ENCODE data around the gene STRA6. TPM values are rescaled to one million over a fixed set of nuclear protein-coding genes. Genes with fewer than 3 reads are reported as not detected.

The STRA6 gene
- total RNA-seq, 4 donors from 2014 or later = 0.12 TPM; not detected in 3

DNA sequence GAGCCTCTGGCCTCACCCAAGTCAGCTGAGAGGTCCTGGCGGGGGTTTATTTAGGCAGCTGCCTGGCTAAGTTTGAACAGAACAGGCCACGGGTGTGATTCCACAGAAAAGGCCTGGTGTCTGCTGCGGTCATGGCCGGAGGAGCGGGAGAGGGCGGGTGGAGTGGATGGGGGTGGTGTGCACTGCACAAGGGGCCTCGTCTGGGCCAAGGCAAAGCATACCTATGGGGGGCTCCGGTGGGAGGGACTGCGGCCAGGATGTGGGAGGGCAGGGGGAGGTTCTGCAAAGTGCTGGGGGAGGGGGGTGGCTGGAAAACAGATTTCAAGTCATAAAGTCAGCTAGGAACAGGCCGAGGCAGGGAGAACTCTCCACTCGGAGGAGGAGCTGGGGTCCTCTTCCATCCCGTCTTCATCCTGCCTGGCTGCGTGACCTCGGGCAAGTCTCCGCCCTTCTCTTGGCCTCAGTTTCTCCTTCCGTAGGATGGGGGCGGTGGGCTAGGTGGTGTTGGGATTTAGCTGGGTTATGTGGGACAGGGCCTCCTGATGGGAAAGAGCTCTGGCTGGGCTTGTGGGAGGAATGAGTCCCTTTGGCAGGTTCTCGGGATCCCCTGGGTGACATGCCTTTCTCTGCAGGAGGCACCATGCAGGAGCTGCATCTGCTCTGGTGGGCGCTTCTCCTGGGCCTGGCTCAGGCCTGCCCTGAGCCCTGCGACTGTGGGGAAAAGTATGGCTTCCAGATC is 28.2 kb downstream of the STRA6 start:
- H3K4me1 ChIP-seq = peaks cover 0 to 97% (median 50%) of the 10 kb centered on the region in 3 donors
- 28 to 41% methylated on average over 10 of the region's 20 CpGs for WGBS, 2 donors (ENCODE audit: low coverage in 1 of 2)
- TF ChIP-seq POLR2AphosphoS5 (IDR thresholded peaks at IDR 0.05) = no peak
- TF ChIP-seq POLR2A (IDR thresholded peaks at IDR 0.05) = no peak
- TF ChIP-seq, protein P1, sequence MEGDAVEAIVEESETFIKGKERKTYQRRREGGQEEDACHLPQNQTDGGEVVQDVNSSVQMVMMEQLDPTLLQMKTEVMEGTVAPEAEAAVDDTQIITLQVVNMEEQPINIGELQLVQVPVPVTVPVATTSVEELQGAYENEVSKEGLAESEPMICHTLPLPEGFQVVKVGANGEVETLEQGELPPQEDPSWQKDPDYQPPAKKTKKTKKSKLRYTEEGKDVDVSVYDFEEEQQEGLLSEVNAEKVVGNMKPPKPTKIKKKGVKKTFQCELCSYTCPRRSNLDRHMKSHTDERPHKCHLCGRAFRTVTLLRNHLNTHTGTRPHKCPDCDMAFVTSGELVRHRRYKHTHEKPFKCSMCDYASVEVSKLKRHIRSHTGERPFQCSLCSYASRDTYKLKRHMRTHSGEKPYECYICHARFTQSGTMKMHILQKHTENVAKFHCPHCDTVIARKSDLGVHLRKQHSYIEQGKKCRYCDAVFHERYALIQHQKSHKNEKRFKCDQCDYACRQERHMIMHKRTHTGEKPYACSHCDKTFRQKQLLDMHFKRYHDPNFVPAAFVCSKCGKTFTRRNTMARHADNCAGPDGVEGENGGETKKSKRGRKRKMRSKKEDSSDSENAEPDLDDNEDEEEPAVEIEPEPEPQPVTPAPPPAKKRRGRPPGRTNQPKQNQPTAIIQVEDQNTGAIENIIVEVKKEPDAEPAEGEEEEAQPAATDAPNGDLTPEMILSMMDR (IDR thresholded peaks at IDR 0.05) = no peak
- no peak for TF ChIP-seq EP300 (IDR thresholded peaks at IDR 0.05)
- H3K4me3 ChIP-seq = peak overlapping the region; percentile 32 to 51
- no peaks in the 10 kb centered on the region for H3K27me3 ChIP-seq
- H3K36me3 ChIP-seq = peaks cover 0 to 12% of the 10 kb centered on the region in 2 donors
- peak; percentile 32 for ATAC-seq
- H3K9me3 ChIP-seq = no peaks in the 10 kb centered on the region
- H3K27ac ChIP-seq = peak overlapping the region; percentile 10 to 84 (median 83)

DNA sequence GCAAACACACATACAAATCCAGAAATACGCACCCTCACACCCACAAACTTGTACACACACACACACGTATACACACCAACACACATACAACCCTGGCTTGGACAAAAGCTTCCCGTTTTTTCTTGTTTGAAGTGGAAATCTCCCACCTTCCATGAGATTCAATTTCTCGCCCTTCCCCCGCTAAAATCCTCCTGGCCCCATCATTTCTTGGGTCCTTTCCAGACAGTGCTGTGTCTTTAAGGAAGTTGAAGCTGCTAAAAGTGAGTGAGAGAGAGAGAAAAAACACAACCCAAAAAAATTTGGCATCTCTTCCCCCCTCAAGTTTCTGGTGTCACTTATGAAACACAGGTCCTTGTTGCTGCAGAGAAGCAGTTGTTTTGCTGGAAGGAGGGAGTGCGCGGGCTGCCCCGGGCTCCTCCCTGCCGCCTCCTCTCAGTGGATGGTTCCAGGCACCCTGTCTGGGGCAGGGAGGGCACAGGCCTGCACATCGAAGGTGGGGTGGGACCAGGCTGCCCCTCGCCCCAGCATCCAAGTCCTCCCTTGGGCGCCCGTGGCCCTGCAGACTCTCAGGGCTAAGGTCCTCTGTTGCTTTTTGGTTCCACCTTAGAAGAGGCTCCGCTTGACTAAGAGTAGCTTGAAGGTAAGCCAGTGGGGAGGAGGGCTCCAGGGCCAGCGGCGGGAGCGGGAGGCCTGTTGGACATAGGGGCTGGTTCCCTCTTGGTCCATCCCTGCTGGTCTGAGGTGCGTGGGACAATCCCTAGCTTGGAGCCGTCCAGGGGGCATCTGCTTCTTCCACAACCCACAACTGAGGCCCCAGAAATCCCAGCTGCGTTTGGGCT is 29.0 kb downstream of the STRA6 start, which contains the start of gene ISLR:
Gene ISLR, plus strand, starts transcription at position 331 of the 839 bp plus-strand sequence. CDS start 1,149 bp downstream, outside the sequence.
- ATAC-seq = peak; percentile 77
- TF ChIP-seq POLR2AphosphoS5 (IDR thresholded peaks at IDR 0.05) (peak; percentile 44), POLR2A (IDR thresholded peaks at IDR 0.05) (peak; percentile 15 to 17), EP300 (IDR thresholded peaks at IDR 0.05) (no peak)
- TF ChIP-seq, protein P1 (IDR thresholded peaks at IDR 0.05) = no peak
- Histone ChIP-seq H3K9me3 (no peaks in the 10 kb centered on the region), H3K4me1 (peaks cover 0 to 97% (median 51%) of the 10 kb centered on the region in 3 donors), H3K4me3 (peak within 1 kb of the TSS; percentile 32 to 51), H3K36me3 (peaks cover 0 to 12% of the 10 kb centered on the region in 2 donors), H3K27me3 (no peaks in the 10 kb centered on the region), H3K27ac (peak within 1 kb of the TSS; percentile 26 to 84 (median 83))
- WGBS, 2 donors (ENCODE audit: low coverage in 1 of 2) = 23 to 30% methylated on average over 4 to 10 of the region's 20 CpGs

DNA sequence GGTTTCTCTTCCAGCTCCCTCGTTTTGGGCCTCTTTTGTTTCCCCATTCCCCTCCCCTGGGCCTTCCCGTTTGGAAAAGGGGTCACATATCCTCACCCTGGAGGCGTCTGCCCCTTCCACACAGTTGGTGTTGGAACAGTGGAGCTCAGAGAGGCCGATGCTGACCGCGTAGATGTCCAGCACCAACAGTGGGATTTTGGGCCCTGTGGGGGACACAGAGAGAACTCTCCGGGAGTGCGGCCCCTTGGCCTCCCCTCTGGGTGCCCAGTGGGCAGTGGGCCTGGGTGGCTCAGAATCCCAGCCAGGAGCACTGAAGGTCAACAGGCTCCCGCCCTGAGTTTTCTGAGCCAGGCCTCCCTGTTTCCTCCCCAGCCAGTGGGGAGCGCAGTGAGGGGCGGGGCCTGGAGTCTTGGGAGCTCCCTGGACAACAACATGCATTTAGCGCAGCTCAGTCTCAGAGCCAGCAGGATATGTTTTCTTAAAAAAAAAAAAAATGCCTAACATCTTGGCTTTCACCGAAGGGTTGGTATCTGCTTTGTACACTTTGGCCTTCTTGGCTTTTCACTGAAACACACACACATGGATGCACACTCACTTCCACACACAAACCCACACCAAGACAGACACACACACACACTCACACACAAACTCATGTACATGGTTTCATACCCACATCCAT is 29.7 kb downstream of the STRA6 start:
- Histone ChIP-seq H3K4me1 (peaks cover 0 to 97% (median 49%) of the 10 kb centered on the region in 3 donors), H3K27ac (peak overlapping the region; percentile 26 to 84 (median 83)), H3K9me3 (no peaks in the 10 kb centered on the region), H3K27me3 (no peaks in the 10 kb centered on the region), H3K36me3 (peaks cover 0 to 12% of the 10 kb centered on the region in 2 donors), H3K4me3 (peak overlapping the region in 1 of 2 donors; percentile 51)
- WGBS, 2 donors (ENCODE audit: low coverage in 1 of 2) = 14 to 24% methylated on average over 3 of the region's 13 CpGs
- peak; percentile 69 for ATAC-seq
- TF ChIP-seq, protein P1 (IDR thresholded peaks at IDR 0.05) = peak in 1 of 4 experiments; percentile 16
- TF ChIP-seq POLR2A (IDR thresholded peaks at IDR 0.05) = no peak

DNA sequence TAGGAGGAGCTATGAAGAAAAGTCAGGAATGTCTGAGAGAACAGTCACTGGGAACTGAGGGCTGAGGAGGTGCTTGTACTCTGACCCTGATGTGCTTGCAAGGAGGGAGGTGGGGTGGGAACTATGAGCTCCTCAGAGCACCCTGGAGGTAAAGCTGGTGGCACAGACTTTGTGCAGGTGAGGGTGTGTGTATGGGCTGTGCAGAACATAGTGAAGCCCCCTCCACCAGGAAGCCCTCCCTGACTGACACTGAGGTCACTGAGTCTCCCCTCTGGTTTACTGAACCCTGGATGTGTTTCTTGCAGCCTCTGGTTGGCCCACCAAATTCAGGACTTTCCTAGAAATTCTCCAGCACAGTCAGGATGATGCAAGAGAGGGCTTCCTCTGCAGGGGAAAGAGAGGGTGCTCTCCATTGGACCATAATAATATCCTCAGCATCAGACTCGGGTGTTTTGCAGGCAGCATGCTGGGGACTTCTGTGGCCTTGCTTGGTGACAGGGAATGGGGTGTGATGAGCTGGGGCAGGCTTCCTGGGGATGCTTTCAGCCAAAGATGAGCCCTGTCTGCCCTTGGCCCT is 30.5 kb downstream of the STRA6 start:
- WGBS, 2 donors (ENCODE audit: low coverage in 1 of 2) = 40% methylated on average over 1 of the region's 1 CpG; no CpG with 5 or more reads in 1 of the 2 donors
- H3K27ac ChIP-seq = peak overlapping the region in 3 of 4 donors; percentile 82 to 84 (median 84)
- peaks cover 0 to 12% of the 10 kb centered on the region in 2 donors for H3K36me3 ChIP-seq
- ATAC-seq = no peak
- no peaks in the 10 kb centered on the region for H3K9me3 ChIP-seq
- H3K27me3 ChIP-seq = no peaks in the 10 kb centered on the region
- H3K4me1 ChIP-seq = peaks cover 0 to 92% (median 44%) of the 10 kb centered on the region in 3 donors
- H3K4me3 ChIP-seq = no peak overlapping the region
- TF ChIP-seq POLR2AphosphoS5 (IDR thresholded peaks at IDR 0.05) (no peak), POLR2A (IDR thresholded peaks at IDR 0.05) (no peak), EP300 (IDR thresholded peaks at IDR 0.05) (no peak)
- TF ChIP-seq, protein P1 (IDR thresholded peaks at IDR 0.05) = no peak
